Suppressor macrophage (primary cell): Measurements from ENCODE around the gene DUSP14.
A peak's percentile ranks its signal among the peaks of the same experiment; 100 is the strongest.
"Not testable (repeated sequence)": the region's sequence is repeated elsewhere in the genome, so short reads cannot be mapped to it uniquely, and the experiment has no call there.

ENCODE experiments used
- DNase-seq, 4 experiments: peaks; one replicate each; pipeline ENCODE4 v3.0.0-alpha.2; 2020 to 2022

Gene DUSP14

DNA sequence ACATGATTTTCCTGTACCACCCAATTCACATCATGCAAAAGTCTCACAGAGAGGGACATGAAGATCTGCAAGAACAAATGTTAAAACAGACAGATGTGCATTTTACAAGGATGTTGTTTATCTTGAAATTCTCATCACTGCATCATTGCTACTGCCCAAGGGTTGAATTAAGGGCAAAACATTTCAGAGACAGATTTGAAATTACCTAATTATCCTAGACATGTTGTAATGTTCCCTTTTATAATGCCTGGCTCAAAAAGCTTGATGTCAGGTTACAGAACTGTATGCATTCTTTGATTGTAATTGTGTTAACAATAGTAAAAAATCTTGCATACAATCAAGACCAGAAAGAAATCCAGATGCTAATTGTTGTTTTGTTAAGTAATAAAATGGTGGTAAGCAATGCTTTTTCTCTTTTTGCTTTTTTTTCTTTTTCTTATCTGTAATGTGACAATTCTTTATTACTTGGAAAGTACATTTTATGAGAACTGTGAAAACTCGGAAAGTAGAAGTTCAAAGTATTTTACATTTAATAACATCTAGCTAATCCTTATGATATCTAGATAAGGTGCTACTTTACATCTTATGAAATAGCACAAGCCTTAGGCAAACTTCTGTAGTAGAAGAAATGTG, 3.6 kb upstream of the DUSP14 start:
- peak in 1 of 4 experiments; percentile 6 for DNase-seq

DNA sequence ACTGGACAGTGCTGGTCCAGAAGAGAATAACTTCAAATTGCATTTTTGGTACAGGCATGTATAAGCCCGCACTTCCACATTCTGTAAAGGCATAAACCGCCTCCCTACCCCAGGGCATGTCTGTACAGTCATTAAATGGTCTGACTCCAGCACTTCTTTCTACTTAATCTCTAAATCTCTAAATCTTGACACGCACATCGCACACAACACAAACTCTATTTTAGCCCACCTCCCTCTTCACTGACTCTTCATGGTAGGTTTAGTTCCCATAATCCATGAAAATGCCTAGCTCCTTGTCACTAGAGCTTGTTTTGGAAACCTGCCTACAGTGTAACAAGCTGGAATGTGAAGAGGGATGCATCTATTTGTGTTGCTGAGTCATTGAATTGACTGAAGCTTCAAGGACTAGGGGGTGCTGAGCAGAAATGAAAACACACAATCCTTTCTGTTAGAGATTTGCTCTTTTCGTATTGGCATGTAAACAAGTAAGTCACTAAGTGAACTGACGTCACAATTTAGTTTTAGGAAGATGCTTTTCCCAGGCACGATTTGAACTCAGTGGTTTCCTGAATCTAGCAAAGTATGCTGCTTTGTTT, 1.6 kb upstream of the DUSP14 start:
- DNase-seq: peak; percentile 29 to 75 (median 45)

DNA sequence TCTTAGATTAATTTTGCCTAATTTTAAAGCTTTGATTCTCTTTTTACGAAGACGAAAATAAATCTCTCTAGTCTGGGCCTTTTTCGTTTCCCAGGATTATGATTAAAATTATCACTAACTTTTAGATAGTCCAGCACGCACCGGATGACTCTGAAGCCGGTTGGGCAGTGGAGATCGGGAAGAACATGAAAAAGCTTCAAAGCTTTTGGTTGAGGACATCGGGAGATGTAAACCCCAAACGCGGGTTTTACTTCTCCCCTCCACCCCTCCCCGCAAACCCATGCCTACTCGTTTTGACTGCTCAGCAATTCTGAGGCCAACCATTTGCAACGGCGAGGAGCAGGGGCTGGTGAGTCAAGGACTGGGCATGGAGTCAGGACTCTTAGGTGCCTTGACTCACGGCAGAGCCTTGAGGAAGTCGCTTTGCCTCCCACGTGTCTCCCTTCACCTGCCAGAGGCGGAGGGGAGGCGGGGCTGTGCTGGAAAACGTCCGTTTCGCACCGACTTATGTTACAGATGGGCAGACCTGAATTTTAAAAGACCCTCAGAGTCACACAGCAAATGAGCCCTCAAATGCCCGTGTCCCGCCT, 989 bp upstream of the DUSP14 start:
- peak; percentile 61 to 79 (median 71) for DNase-seq

- DNase-seq: peak; percentile 34 to 85 (median 64)
Measured at GRCh38 chr17:37490022-37490587, 414 bp downstream of the DUSP14 start.

DNA sequence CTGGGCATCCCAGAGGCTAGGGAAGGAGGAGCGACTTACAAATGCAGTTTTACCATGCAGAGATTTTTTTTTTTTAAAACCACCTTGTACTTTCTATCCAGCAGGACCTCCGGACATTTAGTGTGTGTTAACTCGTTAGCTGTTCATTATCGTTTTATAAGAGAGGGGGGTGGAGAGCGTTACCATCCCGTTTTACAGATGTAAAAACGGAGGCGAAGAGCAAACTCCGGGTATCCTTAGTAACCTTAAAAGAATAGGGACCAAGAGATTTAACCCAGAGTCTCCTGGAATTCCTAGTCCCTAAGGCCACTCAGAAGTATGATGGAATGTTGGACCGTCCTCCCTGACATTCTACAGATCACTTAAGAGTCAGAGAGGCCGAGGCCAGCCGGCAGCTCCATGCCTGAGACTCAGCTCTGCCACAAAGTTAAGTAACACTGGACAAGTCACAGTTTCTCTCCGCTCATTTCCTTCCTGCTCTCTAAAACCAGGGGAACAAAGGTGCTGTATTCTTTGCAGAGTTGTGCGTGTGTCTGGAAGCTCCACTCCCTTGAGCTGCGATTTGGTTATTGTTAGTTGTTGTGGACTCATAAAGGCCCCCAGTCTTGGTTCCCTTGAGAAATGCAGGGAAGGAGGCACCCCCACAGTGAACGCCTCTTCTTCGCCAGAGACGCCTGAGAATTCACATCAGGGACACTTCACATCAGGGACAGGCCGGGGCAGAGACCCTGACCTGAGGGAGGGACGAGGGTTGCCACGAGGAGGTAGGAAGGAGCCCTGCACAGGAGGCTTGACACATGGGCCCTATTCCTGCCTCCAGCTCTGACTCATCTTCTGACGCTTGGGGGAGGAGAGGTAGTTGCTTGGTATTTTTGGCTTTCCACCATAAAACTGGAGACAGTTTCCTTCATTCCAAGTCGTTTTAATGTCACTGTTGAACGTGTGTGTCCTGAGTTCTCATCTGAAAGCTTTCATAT, 1.2 kb downstream of the DUSP14 start:
- DNase-seq: peak; percentile 38 to 69 (median 61)

GRCh38 chr17:37492167-37492566, 2.5 kb downstream of the DUSP14 start:
- no peak for DNase-seq

DNA sequence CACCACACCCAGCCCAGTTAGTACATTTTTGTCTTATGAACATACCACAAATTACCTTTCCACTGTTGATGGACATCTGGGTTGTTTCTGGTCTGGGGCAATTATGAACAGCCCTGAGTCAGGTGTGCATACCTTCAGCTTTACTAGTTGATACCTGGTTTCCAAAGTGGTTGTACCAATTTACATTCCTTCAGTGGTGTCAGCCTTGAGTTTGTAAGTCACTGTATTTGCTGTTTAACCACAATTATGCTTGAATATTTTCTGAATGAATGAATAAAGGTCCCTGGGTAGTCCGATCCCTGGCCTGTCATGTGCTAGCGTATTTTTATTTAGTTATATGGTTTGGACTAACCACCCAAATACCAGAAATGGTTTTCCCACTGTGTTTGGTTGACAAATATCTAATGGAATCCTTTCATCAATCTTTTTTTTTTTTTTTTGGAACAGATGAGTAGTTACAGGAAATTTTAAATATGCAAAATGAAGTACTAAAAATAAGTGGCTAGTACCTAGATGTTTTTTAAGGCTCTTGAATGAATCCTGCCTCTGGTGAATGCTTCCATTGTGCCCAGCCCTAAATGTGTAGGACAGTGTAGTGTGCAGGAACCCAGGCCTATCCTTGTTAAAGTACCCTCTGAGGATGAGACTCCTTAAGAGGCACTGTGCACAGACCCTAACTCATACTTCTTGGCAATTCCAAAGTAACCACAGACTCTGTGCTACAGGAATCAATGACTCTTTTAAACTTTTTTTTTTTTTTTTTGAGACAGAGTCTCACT, 3.7 kb downstream of the DUSP14 start:
- no peak for DNase-seq

DNA sequence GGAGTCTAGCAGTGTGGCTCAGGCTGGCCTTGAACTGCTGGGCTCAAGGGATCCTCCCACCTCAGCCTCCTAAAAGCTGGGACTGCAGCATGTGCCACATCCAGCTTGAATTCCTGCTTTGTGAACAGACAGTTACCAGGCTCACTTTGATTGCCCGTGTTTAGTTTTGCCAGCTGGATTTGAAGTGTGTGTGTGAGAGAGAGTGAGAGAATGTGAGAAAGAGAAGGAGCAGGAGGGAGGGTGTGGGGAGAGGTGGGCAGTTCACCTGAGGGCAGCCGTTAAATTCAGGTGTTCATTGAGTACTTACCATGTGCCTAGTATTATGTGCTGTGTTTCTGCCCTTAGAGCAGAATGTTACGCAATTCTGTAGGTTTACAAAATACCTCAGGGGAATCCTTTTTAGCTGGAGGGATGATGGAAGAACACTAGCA, 4.7 kb downstream of the DUSP14 start:
- no peak for DNase-seq

DNA sequence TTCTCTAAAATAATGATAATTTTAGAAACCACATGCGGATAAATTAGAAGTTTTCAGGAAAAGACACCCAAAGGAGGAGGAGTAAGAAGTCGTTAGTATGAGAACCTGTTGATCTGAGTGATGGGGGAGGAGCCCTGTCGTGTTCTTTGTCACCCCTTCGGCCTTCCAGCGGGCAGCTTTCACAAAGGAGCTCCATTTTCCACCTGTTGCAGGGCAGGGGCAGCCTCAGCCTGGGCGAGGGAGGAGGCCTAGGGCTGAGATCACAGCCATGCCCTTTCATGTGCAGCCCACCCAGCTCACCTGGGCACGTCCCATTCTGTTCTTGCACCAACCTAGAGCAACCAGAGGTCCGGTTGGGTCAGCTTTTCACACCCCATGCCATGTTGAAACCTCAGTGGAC, 5.3 kb downstream of the DUSP14 start:
- no peak for DNase-seq

GRCh38 chr17:37500378-37500777, 10.7 kb downstream of the DUSP14 start:
- no peak for DNase-seq

GRCh38 chr17:37502009-37502936, 12.6 kb downstream of the DUSP14 start:
- no peak for DNase-seq

DNA sequence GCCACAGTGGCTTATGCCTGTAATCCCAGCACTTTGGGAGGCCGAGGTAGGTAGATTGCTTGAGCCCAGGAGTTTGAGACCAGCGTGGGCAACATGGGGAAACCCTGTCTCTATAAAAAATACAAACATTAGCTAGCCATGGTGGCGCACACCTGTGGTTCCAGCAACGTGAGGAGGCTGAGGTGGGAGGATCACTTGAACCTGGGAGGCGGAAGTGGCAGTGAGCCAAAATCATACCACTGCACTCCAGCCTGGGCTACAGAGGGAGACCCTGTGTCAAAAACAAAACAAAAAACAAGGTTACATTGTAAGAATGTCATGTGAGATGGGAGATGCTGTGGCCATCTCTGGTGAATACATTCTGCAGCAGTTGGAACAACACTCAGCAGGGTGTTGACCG, 13.5 kb downstream of the DUSP14 start:
- DNase-seq: no peak

DNA sequence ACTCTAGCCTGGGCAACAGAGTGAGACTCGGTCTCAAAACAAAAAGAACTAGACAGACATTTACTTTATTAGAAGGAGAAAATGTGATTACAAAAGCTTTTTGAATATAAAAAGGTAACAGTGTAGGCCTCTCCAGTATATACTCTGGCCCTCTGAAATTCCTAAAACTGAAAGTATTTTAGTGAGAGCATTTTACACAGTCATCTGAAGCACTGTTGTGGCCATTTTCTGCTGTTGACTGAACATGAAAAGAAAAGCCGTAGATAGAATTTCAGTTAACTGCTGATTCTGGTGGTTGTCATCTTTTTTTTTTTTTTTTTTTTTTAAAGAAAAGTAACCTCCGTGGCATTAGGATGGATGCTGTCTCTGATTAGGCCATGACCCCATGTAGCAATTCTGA, 15.6 kb downstream of the DUSP14 start:
- DNase-seq: no peak

GRCh38 chr17:37506678-37507077, 17.0 kb downstream of the DUSP14 start:
- DNase-seq: peak; percentile 20 to 50 (median 34)

- no peak for DNase-seq
Measured at GRCh38 chr17:37507111-37507510, 17.4 kb downstream of the DUSP14 start.

- no peak for DNase-seq
Measured at GRCh38 chr17:37510056-37510455, 20.4 kb downstream of the DUSP14 start.

- DNase-seq: not testable (repeated sequence)
Measured at GRCh38 chr17:37511642-37512041, 22.0 kb downstream of the DUSP14 start.

- DNase-seq: no peak
Measured at GRCh38 chr17:37512442-37513068, 22.9 kb downstream of the DUSP14 start.

- DNase-seq: no peak
Measured at GRCh38 chr17:37513711-37514110, 24.0 kb downstream of the DUSP14 start.

GRCh38 chr17:37516127-37516571, 26.5 kb downstream of the DUSP14 start:
- DNase-seq: no peak
